ENCODE results near the gene PSMD11. TPM values are rescaled to one million over a fixed set of nuclear protein-coding genes. Genes with fewer than 3 reads are reported as not detected.
A peak's percentile ranks its signal among the peaks of the same experiment; 100 is the strongest.

The PSMD11 gene
- polyA plus RNA-seq, 1 donor (not counting 4 experiments of a cell fraction or from before 2014, with no cell fraction given) = 103 TPM

GRCh38 chr17:32496395-32497073, 52.2 kb downstream of the PSMD11 start:
- H4K20me1 ChIP-seq (ENCODE audit: control insufficient read depth, extremely low read depth, insufficient read depth, low read length) = no peaks in the 10 kb centered on the region
- dilution Hi-C loops (cut with MboI; ENCODE audit: extremely low pct_ligation_motif_present, low sequenced_read_pairs) = no loop called here
- peaks cover 33% of the 10 kb centered on the region for H3K4me1 ChIP-seq (ENCODE audit: control insufficient read depth, extremely low read depth, insufficient read depth, low read length)
- peak overlapping the region; percentile 89 for H3K27ac ChIP-seq (ENCODE audit: control insufficient read depth, insufficient read depth, low read length)
- H3K9ac ChIP-seq (ENCODE audit: control insufficient read depth, extremely low read depth, insufficient read depth, low read length) = peak overlapping the region; percentile 63
- H3K4me2 ChIP-seq (ENCODE audit: control insufficient read depth, extremely low read depth, insufficient read depth, low read depth, low read length) = peak overlapping the region; percentile 54
- H3K79me2 ChIP-seq (ENCODE audit: control insufficient read depth, insufficient read depth, low read length) = no peaks in the 10 kb centered on the region
- no peaks in the 10 kb centered on the region for H3K27me3 ChIP-seq (ENCODE audit: control insufficient read depth, extremely low read depth, insufficient read depth, low read length)
- H3K36me3 ChIP-seq (ENCODE audit: control insufficient read depth in 2 of 2, extremely low read depth in 1 of 2, insufficient read depth in 2 of 2, low read length in 2 of 2) = no peaks in the 10 kb centered on the region
- peak; percentile 68 for DNase-seq (ENCODE audit: low read depth, low spot score)
- H3K9me3 ChIP-seq (ENCODE audit: control insufficient read depth, low read depth, low read length) = no peaks in the 10 kb centered on the region
- H2AFZ ChIP-seq (ENCODE audit: control insufficient read depth, low read length) = peak overlapping the region; percentile 59
- H3K4me3 ChIP-seq (ENCODE audit: control insufficient read depth in 2 of 3, extremely low read depth in 1 of 3, insufficient read depth in 2 of 3, low read depth in 1 of 3, low read length in 3 of 3) = no peak overlapping the region
- peak; percentile 98 for FAIRE-seq
- H3K9me1 ChIP-seq (ENCODE audit: control insufficient read depth, extremely low read depth, insufficient read depth, low read length) = no peaks in the 10 kb centered on the region
- TF ChIP-seq, protein P1, sequence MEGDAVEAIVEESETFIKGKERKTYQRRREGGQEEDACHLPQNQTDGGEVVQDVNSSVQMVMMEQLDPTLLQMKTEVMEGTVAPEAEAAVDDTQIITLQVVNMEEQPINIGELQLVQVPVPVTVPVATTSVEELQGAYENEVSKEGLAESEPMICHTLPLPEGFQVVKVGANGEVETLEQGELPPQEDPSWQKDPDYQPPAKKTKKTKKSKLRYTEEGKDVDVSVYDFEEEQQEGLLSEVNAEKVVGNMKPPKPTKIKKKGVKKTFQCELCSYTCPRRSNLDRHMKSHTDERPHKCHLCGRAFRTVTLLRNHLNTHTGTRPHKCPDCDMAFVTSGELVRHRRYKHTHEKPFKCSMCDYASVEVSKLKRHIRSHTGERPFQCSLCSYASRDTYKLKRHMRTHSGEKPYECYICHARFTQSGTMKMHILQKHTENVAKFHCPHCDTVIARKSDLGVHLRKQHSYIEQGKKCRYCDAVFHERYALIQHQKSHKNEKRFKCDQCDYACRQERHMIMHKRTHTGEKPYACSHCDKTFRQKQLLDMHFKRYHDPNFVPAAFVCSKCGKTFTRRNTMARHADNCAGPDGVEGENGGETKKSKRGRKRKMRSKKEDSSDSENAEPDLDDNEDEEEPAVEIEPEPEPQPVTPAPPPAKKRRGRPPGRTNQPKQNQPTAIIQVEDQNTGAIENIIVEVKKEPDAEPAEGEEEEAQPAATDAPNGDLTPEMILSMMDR (optimal IDR thresholded peaks at IDR 0.05 in 1 of 3, IDR thresholded peaks at IDR 0.05 in 1 of 3, conservative IDR thresholded peaks at IDR 0.05 in 1 of 3; ENCODE audit: extremely low read depth in 1 of 3, insufficient read depth in 2 of 3, low read length in 3 of 3) = no peak
- no peak for TF ChIP-seq EZH2 (IDR thresholded peaks at IDR 0.05; ENCODE audit: low read length)

DNA sequence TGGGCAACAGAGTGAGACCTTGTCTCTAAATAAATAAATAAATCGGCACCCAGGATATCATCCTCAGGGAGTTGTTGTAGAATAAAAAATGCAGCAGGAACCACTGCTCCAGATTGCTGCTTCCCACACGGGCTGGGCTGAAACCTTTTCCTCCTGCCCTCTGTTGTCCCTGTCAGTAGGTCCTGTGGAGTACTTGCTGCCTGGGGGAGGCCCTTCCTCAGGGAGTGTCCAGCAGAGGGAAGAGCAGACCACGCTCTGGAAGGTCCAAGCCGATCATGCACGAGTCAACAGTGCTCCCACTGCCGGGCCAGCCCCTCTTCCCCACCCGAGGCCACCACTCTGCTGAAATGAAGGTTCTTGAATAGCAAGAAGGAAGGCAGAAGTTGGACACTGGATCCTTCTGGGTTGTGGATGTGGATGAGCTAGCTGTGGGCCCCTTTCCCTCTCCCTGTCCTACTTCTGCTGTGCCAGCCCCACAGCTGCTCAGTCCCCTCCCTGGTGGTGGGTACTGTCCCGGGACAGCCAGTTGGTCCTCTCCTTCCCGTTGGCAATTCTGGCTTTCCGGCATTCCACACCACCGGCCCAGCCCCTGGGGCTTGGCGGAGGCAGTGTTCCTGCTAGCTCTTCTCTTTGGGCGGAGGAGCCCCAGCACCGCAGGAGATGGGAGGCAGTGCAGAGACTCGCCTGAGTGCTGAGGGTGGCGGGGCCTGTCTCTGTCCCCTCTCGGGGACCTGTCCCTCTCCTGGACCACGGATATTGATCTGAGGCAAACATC, 53.3 kb downstream of the PSMD11 start:
- no peak overlapping the region for H3K9ac ChIP-seq (ENCODE audit: control insufficient read depth, extremely low read depth, insufficient read depth, low read length)
- H3K27ac ChIP-seq (ENCODE audit: control insufficient read depth, insufficient read depth, low read length) = peak overlapping the region; percentile 89
- no peaks in the 10 kb centered on the region for H3K9me1 ChIP-seq (ENCODE audit: control insufficient read depth, extremely low read depth, insufficient read depth, low read length)
- H3K79me2 ChIP-seq (ENCODE audit: control insufficient read depth, insufficient read depth, low read length) = no peaks in the 10 kb centered on the region
- no peaks in the 10 kb centered on the region for H3K9me3 ChIP-seq (ENCODE audit: control insufficient read depth, low read depth, low read length)
- peak; percentile 61 for FAIRE-seq
- DNase-seq (ENCODE audit: low read depth, low spot score) = no peak
- TF ChIP-seq, protein P1 (optimal IDR thresholded peaks at IDR 0.05 in 1 of 3, IDR thresholded peaks at IDR 0.05 in 1 of 3, conservative IDR thresholded peaks at IDR 0.05 in 1 of 3; ENCODE audit: extremely low read depth in 1 of 3, insufficient read depth in 2 of 3, low read length in 3 of 3) = peak in 1 of 3 experiments; percentile 62
- no peak for TF ChIP-seq EZH2 (IDR thresholded peaks at IDR 0.05; ENCODE audit: low read length)
- no peak overlapping the region for H3K4me3 ChIP-seq (ENCODE audit: control insufficient read depth in 2 of 3, extremely low read depth in 1 of 3, insufficient read depth in 2 of 3, low read depth in 1 of 3, low read length in 3 of 3)
- peaks cover 26% of the 10 kb centered on the region for H3K4me1 ChIP-seq (ENCODE audit: control insufficient read depth, extremely low read depth, insufficient read depth, low read length)
- no peaks in the 10 kb centered on the region for H3K27me3 ChIP-seq (ENCODE audit: control insufficient read depth, extremely low read depth, insufficient read depth, low read length)
- H3K4me2 ChIP-seq (ENCODE audit: control insufficient read depth, extremely low read depth, insufficient read depth, low read depth, low read length) = peak overlapping the region; percentile 54
- H4K20me1 ChIP-seq (ENCODE audit: control insufficient read depth, extremely low read depth, insufficient read depth, low read length) = no peaks in the 10 kb centered on the region
- dilution Hi-C loops (cut with MboI; ENCODE audit: extremely low pct_ligation_motif_present, low sequenced_read_pairs) = no loop called here
- H3K36me3 ChIP-seq (ENCODE audit: control insufficient read depth in 2 of 2, extremely low read depth in 1 of 2, insufficient read depth in 2 of 2, low read length in 2 of 2) = no peaks in the 10 kb centered on the region
- peak overlapping the region; percentile 78 for H2AFZ ChIP-seq (ENCODE audit: control insufficient read depth, low read length)
